Activated T-cell treated with anti-CD3 and anti-CD28 coated beads, Interleukin-2, amount 50 U/mL, for 4 hours (primary cell): ENCODE results near the gene RCN2. TPM values are rescaled to one million over a fixed set of nuclear protein-coding genes. Genes with fewer than 3 reads are reported as not detected.

Experiments
- ATAC-seq, 2 donors: fragments of 200-7000 bp; cut with Tn5 transposase; one replicate each; pipeline ENCODE4 v1.10.0; 2021
- DNase-seq: peaks from one replicate; pipeline ENCODE4 v3.0.0-alpha.2; 2020
- H3K27me3 Mint-ChIP-seq: one replicate; pipeline ENCODE4 v1.8.0; 2021; ENCODE audit warnings: low read depth, mixed read lengths
- H3K36me3 Mint-ChIP-seq: one replicate; pipeline ENCODE4 v1.8.0; 2022; ENCODE audit warnings: mixed read lengths; ENCODE audit not compliant: insufficient read depth
- H3K4me1 Mint-ChIP-seq: one replicate; pipeline ENCODE4 v1.8.0; 2021; ENCODE audit warnings: low read depth, mixed read lengths
- H3K4me3 Mint-ChIP-seq: one replicate; pipeline ENCODE4 v1.8.0; 2021; ENCODE audit warnings: mild to moderate bottlenecking, moderate library complexity, mixed read lengths
- H3K9me3 Mint-ChIP-seq: one replicate; pipeline ENCODE4 v1.8.0; 2021; ENCODE audit warnings: mixed read lengths
- total RNA-seq, 3 donors: library from RNA; stranded (reverse); gene quantifications; one replicate each; pipeline ENCODE4 v1.2.1, GENCODE V29; 2021

Gene RCN2
- total RNA-seq, 3 donors from 2014 or later: 26.7 to 30.3 (median 27.5) TPM

- H3K36me3 Mint-ChIP-seq: no peaks in the 10 kb centered on the region
- ATAC-seq: no peak
- peaks cover 9% of the 10 kb centered on the region for H3K27me3 Mint-ChIP-seq
- no peaks in the 10 kb centered on the region for H3K9me3 Mint-ChIP-seq
- no peak for DNase-seq
- no peaks in the 10 kb centered on the region for H3K4me1 Mint-ChIP-seq
- no peak overlapping the region for H3K4me3 Mint-ChIP-seq
Observed at GRCh38 chr15:76912430-76912829, 19.1 kb upstream of the RCN2 start.

- H3K4me3 Mint-ChIP-seq: no peak overlapping the region
- no peak for ATAC-seq
Observed at GRCh38 chr15:76913737-76914136, 17.8 kb upstream of the RCN2 start.

DNA sequence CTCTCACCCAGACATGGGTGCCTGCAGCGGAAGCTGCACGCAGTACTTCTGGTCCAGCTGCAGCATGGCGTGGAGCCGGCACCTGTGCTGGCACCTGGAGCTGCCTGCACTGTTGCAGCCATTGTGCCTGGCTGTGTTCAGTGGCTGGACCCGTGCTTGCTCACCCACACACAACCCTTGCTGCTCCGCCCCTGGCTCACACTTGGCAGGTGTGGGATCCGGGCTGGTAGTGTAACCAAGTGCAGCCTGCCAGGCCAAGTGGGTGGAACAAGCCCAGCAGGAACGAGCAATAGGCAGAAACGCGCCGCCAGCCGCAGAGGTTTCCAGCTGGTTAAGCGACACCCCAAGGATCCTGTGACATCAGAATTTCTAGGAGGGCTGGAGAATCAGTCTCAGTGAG, 15.2 kb upstream of the RCN2 start:
- Mint-ChIP-seq H3K4me1 (no peaks in the 10 kb centered on the region), H3K36me3 (no peaks in the 10 kb centered on the region), H3K9me3 (no peaks in the 10 kb centered on the region), H3K4me3 (no peak overlapping the region), H3K27me3 (peaks cover 16% of the 10 kb centered on the region)
- no peak for DNase-seq
- ATAC-seq: no peak

More at GRCh38 chr15:76913737-76914136, 17.8 kb upstream of the RCN2 start:
- Mint-ChIP-seq H3K36me3 (no peaks in the 10 kb centered on the region), H3K27me3 (peaks cover 9% of the 10 kb centered on the region), H3K4me1 (no peaks in the 10 kb centered on the region), H3K9me3 (no peaks in the 10 kb centered on the region)
- DNase-seq: no peak

- H3K4me3 Mint-ChIP-seq: no peak overlapping the region
- H3K27me3 Mint-ChIP-seq: peaks cover 1% of the 10 kb centered on the region
- DNase-seq (no peak), ATAC-seq (no peak)
- H3K9me3 Mint-ChIP-seq: no peaks in the 10 kb centered on the region
- peaks cover 19% of the 10 kb centered on the region for H3K4me1 Mint-ChIP-seq
- peaks cover 3% of the 10 kb centered on the region for H3K36me3 Mint-ChIP-seq
Observed at GRCh38 chr15:76928201-76928600, 3.3 kb upstream of the RCN2 start.

GRCh38 chr15:76929011-76929760, 2.4 kb upstream of the RCN2 start:
- DNase-seq (no peak), ATAC-seq (no peak)
- H3K27me3 Mint-ChIP-seq: no peaks in the 10 kb centered on the region
- peaks cover 4% of the 10 kb centered on the region for H3K36me3 Mint-ChIP-seq
- peaks cover 22% of the 10 kb centered on the region for H3K4me1 Mint-ChIP-seq
- H3K4me3 Mint-ChIP-seq: no peak overlapping the region
- H3K9me3 Mint-ChIP-seq: no peaks in the 10 kb centered on the region

DNA sequence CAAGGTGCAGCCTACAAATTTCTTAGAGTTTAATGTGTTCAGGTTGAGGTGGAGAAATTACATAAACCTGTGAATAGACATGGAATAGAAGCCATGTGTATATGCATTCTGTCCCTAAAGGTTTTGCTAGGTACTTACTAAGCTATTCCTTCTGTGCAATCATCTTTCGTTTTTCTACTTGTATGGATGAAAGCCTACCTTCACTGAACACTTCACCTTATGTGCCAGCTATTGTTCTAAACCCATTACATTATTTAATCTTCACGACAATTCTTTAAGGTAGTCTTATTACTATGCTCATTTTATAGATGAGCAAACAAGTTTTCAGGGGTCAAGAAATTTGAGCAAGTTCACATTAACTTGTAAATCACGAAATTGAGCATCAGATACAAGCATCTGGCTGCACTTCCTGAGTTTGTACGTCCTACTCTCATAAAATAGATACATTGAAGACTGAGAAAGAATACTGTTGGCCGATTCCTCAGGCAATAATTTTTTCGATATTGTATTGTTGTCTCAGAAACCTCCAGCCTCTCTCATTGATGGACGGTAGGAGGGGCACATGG, 635 bp upstream of the RCN2 start:
- DNase-seq: no peak
- H3K4me1 Mint-ChIP-seq: peaks cover 32% of the 10 kb centered on the region
- H3K36me3 Mint-ChIP-seq: peaks cover 15% of the 10 kb centered on the region
- no peaks in the 10 kb centered on the region for H3K9me3 Mint-ChIP-seq
- ATAC-seq: no peak
- H3K27me3 Mint-ChIP-seq: no peaks in the 10 kb centered on the region
- H3K4me3 Mint-ChIP-seq: peak overlapping the region; percentile 87

GRCh38 chr15:76932135-76932966, 802 bp downstream of the RCN2 start:
- ATAC-seq (no peak), DNase-seq (no peak)
- H3K4me1 Mint-ChIP-seq: peaks cover 32% of the 10 kb centered on the region
- H3K36me3 Mint-ChIP-seq: peaks cover 21% of the 10 kb centered on the region
- no peaks in the 10 kb centered on the region for H3K9me3 Mint-ChIP-seq
- no peaks in the 10 kb centered on the region for H3K27me3 Mint-ChIP-seq
- peak overlapping the region; percentile 90 for H3K4me3 Mint-ChIP-seq

GRCh38 chr15:76935620-76936019, 4.1 kb downstream of the RCN2 start:
- ATAC-seq: no peak
- Mint-ChIP-seq H3K4me3 (no peak overlapping the region), H3K36me3 (peaks cover 21% of the 10 kb centered on the region), H3K27me3 (no peaks in the 10 kb centered on the region), H3K4me1 (peaks cover 35% of the 10 kb centered on the region), H3K9me3 (no peaks in the 10 kb centered on the region)
- DNase-seq: no peak

GRCh38 chr15:76936671-76937070, 5.1 kb downstream of the RCN2 start:
- Mint-ChIP-seq H3K36me3 (peaks cover 21% of the 10 kb centered on the region), H3K4me3 (no peak overlapping the region), H3K9me3 (no peaks in the 10 kb centered on the region), H3K4me1 (peaks cover 29% of the 10 kb centered on the region), H3K27me3 (no peaks in the 10 kb centered on the region)
- DNase-seq (no peak), ATAC-seq (no peak)

DNA sequence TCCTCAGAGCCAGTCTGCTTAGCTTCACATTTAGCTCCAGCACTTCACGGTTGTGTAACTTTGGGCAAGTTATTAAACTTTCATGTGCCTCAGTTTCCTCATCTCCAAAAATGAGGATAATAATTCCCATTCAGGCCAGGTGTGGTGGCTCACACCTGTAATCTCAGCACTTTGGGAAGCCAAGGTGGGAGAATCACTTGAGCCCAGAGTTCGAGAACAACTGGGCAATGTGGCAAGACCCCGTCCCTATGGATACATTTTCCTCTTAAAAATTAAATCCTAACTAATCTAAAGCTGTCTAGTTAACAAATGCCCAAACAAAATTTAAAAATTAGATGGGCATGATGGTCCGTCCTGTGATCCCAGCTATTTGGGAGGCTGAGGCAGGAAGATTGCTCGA, 7.2 kb downstream of the RCN2 start:
- DNase-seq (no peak), ATAC-seq (no peak)
- Mint-ChIP-seq H3K9me3 (no peaks in the 10 kb centered on the region), H3K4me3 (no peak overlapping the region), H3K27me3 (no peaks in the 10 kb centered on the region), H3K4me1 (peaks cover 14% of the 10 kb centered on the region), H3K36me3 (peaks cover 20% of the 10 kb centered on the region)

DNA sequence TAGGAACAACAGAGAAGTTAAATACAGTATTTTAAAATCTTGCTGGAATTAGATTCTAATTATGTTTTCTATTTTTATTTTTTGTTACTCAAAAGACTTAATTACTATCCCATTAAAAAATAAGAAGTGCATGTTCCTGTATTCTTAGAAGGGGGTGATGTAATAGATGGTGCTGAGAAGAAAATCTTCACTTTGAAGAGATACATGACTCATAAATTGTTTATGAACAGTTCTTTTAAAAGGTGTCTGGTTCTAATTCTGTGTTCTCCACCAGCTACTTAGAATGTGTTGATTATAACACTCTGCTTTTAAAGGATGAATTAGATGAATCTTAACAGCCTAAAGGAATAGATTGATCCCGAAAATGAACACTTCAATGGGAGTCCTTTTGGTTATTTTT, 8.2 kb downstream of the RCN2 start:
- peaks cover 14% of the 10 kb centered on the region for H3K4me1 Mint-ChIP-seq
- peaks cover 20% of the 10 kb centered on the region for H3K36me3 Mint-ChIP-seq
- H3K27me3 Mint-ChIP-seq: no peaks in the 10 kb centered on the region
- no peak overlapping the region for H3K4me3 Mint-ChIP-seq
- no peak for DNase-seq
- H3K9me3 Mint-ChIP-seq: no peaks in the 10 kb centered on the region
- ATAC-seq: no peak

DNA sequence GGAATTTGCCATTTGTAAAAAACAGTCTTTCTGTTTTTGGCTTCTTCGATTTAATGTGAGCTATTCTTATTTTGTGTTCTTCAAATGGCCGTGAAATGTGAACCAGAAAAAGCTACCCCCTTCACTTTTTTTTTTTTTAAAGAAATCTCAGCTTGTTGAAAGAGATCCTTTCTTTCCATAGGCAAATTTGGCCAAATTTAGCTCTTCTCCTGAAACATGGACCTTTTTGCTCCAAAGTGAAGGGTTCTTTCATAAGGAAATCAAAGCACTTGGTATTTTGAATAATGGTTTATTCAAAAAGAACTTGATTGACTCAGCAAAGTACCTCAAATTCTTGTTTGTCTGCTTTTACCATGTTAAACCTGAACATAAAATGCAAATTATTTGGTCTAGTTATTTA, 10.1 kb downstream of the RCN2 start:
- no peaks in the 10 kb centered on the region for H3K9me3 Mint-ChIP-seq
- DNase-seq (no peak), ATAC-seq (no peak)
- no peak overlapping the region for H3K4me3 Mint-ChIP-seq
- H3K4me1 Mint-ChIP-seq: peaks cover 5% of the 10 kb centered on the region
- H3K27me3 Mint-ChIP-seq: no peaks in the 10 kb centered on the region
- H3K36me3 Mint-ChIP-seq: peaks cover 24% of the 10 kb centered on the region

GRCh38 chr15:76942331-76942730, 10.8 kb downstream of the RCN2 start:
- Mint-ChIP-seq H3K4me3 (no peak overlapping the region), H3K36me3 (peaks cover 23% of the 10 kb centered on the region)
- no peak for ATAC-seq

DNA sequence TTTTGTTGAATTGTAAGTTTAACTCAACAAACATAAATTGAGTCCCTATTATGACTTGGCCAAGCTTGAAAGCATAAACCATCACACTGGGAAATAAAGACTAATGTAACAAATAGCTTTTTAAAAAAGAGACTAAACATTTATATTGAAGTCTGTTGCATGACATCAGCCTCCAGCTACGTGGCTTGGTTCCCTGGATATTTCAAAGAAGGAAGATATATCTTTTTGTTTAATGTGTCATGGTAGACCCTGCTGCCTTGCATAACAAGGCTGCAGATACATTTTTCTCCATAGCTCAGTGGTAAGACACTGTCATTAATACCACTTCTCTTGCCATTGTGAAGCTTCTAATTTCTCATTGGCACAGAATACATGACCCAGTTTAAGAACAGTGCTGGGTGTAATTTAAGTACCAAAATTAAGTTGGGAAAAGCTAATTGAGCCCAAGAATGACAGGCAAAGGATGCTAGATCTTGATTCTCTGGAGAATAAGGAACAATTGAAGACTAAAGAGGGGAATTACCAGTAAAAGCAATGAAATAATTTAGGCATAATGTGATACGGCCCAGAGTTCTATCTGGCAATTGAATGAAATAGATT, 14.0 kb downstream of the RCN2 start:
- H3K27me3 Mint-ChIP-seq: no peaks in the 10 kb centered on the region
- no peak overlapping the region for H3K4me3 Mint-ChIP-seq
- peaks cover 35% of the 10 kb centered on the region for H3K36me3 Mint-ChIP-seq
- no peak for ATAC-seq
- DNase-seq: no peak
- H3K4me1 Mint-ChIP-seq: peaks cover 2% of the 10 kb centered on the region
- no peaks in the 10 kb centered on the region for H3K9me3 Mint-ChIP-seq

More at GRCh38 chr15:76942331-76942730, 10.8 kb downstream of the RCN2 start:
- H3K4me1 Mint-ChIP-seq: peaks cover 7% of the 10 kb centered on the region
- H3K9me3 Mint-ChIP-seq: no peaks in the 10 kb centered on the region
- H3K27me3 Mint-ChIP-seq: no peaks in the 10 kb centered on the region
- no peak for DNase-seq
